DND-41 (cell line): ENCODE measurements around the gene DHRSX.
"Not testable (repeated sequence)": the region's sequence is repeated elsewhere in the genome, so short reads cannot be mapped to it uniquely, and the experiment has no call there.

Experiments used
- ATAC-seq: fragments of 200-7000 bp; cut with Tn5 transposase; 3 replicates; pipeline ENCODE4 v1.9.1; 2021; ENCODE audit warnings: low read depth; ENCODE audit not compliant: insufficient read depth
- DNase-seq: peaks from one replicate; pipeline ENCODE4 v3.0.0-alpha.2; 2020
- H2AFZ ChIP-seq: 2 replicates; pipeline ENCODE4 v1.6.0; 2012; ENCODE audit warnings: low read depth, low read length
- H3K27ac ChIP-seq: 2 replicates; pipeline ENCODE4 v1.5.1; 2012; ENCODE audit warnings: low read length, inconsistent platforms
- H3K27me3 ChIP-seq: fragments of 200-600 bp; sonication (generic); 2 replicates; pipeline ENCODE4 v1.6.0; 2012; ENCODE audit warnings: low read length, mild to moderate bottlenecking, inconsistent platforms; ENCODE audit not compliant: insufficient read depth, poor library complexity
- H3K36me3 ChIP-seq: 2 replicates; pipeline ENCODE4 v1.5.1; 2012; ENCODE audit warnings: low read length, inconsistent platforms; ENCODE audit not compliant: insufficient read depth
- H3K4me1 ChIP-seq: 2 replicates; pipeline ENCODE4 v1.5.1; 2012; ENCODE audit warnings: mild to moderate bottlenecking, low read length; ENCODE audit not compliant: insufficient read depth
- H3K4me2 ChIP-seq: 2 replicates; pipeline ENCODE4 v1.6.0; 2012; ENCODE audit warnings: mild to moderate bottlenecking, moderate library complexity, low read length, inconsistent platforms; ENCODE audit not compliant: insufficient read depth
- H3K4me3 ChIP-seq, 2 experiments: fragments of 200-600 bp in 1 of 2; shearing (Covaris generic) in 1 of 2; 2 replicates each; pipeline ENCODE4 v1.5.1; 2012 to 2016; ENCODE audit warnings: inconsistent platforms in 2 of 2, low read length in 2 of 2, mild to moderate bottlenecking in 2 of 2, low read depth in 1 of 2, moderate library complexity in 1 of 2
- H3K79me2 ChIP-seq: 2 replicates; pipeline ENCODE4 v1.6.0; 2012; ENCODE audit warnings: low read length, inconsistent platforms; ENCODE audit not compliant: insufficient read depth
- H3K9ac ChIP-seq: 2 replicates; pipeline ENCODE4 v1.6.0; 2012; ENCODE audit warnings: low read depth, mild to moderate bottlenecking, inconsistent platforms, low read length, moderate library complexity
- H3K9me3 ChIP-seq: 2 replicates; pipeline ENCODE4 v1.5.1; 2012; ENCODE audit warnings: low read length, moderate library complexity, mild to moderate bottlenecking, inconsistent platforms; ENCODE audit not compliant: insufficient read depth, severe bottlenecking
- H4K20me1 ChIP-seq: 2 replicates; pipeline ENCODE4 v1.6.0; 2012; ENCODE audit warnings: low read length; ENCODE audit not compliant: insufficient read depth
- CTCF ChIP-seq: IDR thresholded peaks from 2 replicates; pipeline ENCODE4 v1.5.1; 2012; ENCODE audit warnings: borderline replicate concordance, low read length, moderate library complexity, mild to moderate bottlenecking; ENCODE audit not compliant: poor library complexity, severe bottlenecking; ENCODE audit errors: extremely low read depth
- EZH2 ChIP-seq: IDR thresholded peaks from 3 replicates; pipeline ENCODE4 v1.6.1; 2012; ENCODE audit warnings: borderline replicate concordance, low read depth, mild to moderate bottlenecking, moderate library complexity, low read length, inconsistent platforms; ENCODE audit not compliant: severe bottlenecking

DHRSX gene

DNA sequence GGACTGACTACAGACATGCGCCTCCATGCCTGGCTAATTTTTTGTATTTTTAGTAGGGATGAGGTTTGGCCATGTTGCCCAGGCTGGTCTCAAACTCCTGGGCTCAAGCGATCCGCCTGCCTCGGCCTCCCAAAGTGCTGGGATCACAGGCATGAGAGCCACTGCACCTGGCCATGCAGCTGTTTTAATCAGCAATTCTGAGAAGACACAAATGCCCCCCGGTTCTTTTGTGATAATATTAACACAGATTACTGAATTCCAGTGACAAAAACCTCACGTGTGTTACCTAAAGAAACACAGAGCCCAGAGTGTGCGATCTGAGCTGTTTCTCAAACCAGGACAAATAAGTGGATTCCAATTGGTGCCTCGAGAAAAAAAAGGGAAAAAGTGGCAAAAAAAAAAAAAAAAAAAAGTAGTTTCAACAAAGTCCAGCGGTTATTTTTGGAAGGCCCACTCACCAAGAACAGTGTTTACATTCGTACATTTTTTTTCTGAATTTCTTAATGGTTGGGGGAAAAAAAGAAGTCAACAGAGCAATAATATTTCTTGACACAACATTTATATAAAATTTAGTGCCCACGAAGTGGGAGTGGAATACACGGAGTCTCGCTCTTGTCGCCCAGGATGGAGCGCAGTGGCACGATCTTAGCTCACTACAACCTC is 17.2 kb downstream of the DHRSX start:
- Histone ChIP-seq H3K4me1 (no peaks in the 10 kb centered on the region), H3K4me2 (no peak overlapping the region), H3K36me3 (peaks cover 27% of the 10 kb centered on the region), H4K20me1 (peaks cover 40% of the 10 kb centered on the region; the same call in 1 of the 2 replicates), H3K27ac (no peak overlapping the region), H3K27me3 (no peaks in the 10 kb centered on the region), H3K9me3 (no peaks in the 10 kb centered on the region), H3K4me3 (no peak overlapping the region), H3K9ac (no peak overlapping the region), H3K79me2 (peaks cover 40% of the 10 kb centered on the region), H2AFZ (no peak overlapping the region)
- DNase-seq (no peak), ATAC-seq (no peak)
- TF ChIP-seq EZH2 (no peak), CTCF (no peak)

DNA sequence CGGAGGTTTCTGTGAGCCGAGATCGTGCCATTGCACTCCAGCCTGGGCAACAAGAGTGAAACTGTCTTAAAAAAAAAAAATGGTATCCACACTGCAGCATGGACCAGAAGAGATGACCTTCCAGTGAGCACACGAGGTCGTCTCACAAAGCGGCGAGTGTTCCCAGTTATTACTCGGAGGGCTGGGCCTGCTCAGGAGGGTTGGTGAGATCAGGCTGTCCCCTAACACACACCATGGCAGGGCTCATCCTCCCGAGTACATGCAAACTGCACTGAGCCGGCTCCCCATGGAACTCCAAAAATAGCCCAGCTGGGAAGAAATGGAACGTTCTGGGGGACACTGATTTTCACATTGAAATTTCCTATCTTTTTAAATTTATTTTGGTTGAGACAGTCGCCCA is 19.2 kb downstream of the DHRSX start:
- not testable (repeated sequence) for H3K27ac ChIP-seq, H3K9me3 ChIP-seq, H3K4me1 ChIP-seq, H3K36me3 ChIP-seq, DNase-seq, H3K9ac ChIP-seq, H3K4me3 ChIP-seq, ATAC-seq, H2AFZ ChIP-seq, H3K4me2 ChIP-seq, H3K27me3 ChIP-seq
- Histone ChIP-seq H4K20me1 (peaks cover 35% of the 10 kb centered on the region; the same call in 1 of the 2 replicates), H3K79me2 (peaks cover 41% of the 10 kb centered on the region)

GRCh38 chrX:2479982-2480381 is 20.8 kb downstream of the DHRSX start:
- not testable (repeated sequence) for H3K27ac ChIP-seq, H3K9ac ChIP-seq, ATAC-seq, H3K27me3 ChIP-seq, H2AFZ ChIP-seq, H3K4me1 ChIP-seq, H3K4me2 ChIP-seq, H3K4me3 ChIP-seq, DNase-seq, H3K9me3 ChIP-seq, H3K36me3 ChIP-seq
- Histone ChIP-seq H4K20me1 (peaks cover 36% of the 10 kb centered on the region), H3K79me2 (peaks cover 43% of the 10 kb centered on the region)

GRCh38 chrX:2479420-2479780 is 21.4 kb downstream of the DHRSX start:
- Histone ChIP-seq H3K9ac (no peak overlapping the region), H3K27me3 (no peaks in the 10 kb centered on the region), H3K27ac (no peak overlapping the region), H3K79me2 (peaks cover 46% of the 10 kb centered on the region), H3K4me1 (no peaks in the 10 kb centered on the region), H3K9me3 (no peaks in the 10 kb centered on the region), H4K20me1 (peaks cover 37% of the 10 kb centered on the region), H2AFZ (no peak overlapping the region), H3K4me3 (no peak overlapping the region), H3K4me2 (no peak overlapping the region), H3K36me3 (peaks cover 2% of the 10 kb centered on the region; the same call in 1 of the 2 replicates)
- TF ChIP-seq EZH2 (no peak), CTCF (no peak)
- no peak for ATAC-seq
- DNase-seq: no peak
